Central memory CD8-positive, alpha-beta T cell (primary cell): Measurements from ENCODE around the gene BIN1.

Experiments used
- ATAC-seq: fragments of 150-1000 bp; cut with Tn5 transposase; replicated peaks from 2 replicates; pipeline ENCODE4 v1.10.0; 2022; ENCODE audit warnings: mild to moderate bottlenecking, moderate FRiP score, moderate number of reproducible peaks; ENCODE audit not compliant: poor library complexity, severe bottlenecking; ENCODE audit errors: extremely low read depth
- DNase-seq, 2 donors: peaks; one replicate each; pipeline ENCODE4 v3.0.0; 2021; ENCODE audit warnings: low spot score in 2 of 2
- H3K27ac Mint-ChIP-seq: one replicate; pipeline ENCODE4 v1.8.0; 2022; ENCODE audit warnings: low read depth, mild to moderate bottlenecking, moderate library complexity, mixed read lengths
- H3K27me3 Mint-ChIP-seq: one replicate; pipeline ENCODE4 v1.8.0; 2022; ENCODE audit warnings: mixed read lengths
- H3K36me3 Mint-ChIP-seq: one replicate; pipeline ENCODE4 v1.8.0; 2022; ENCODE audit warnings: mild to moderate bottlenecking, moderate library complexity, mixed read lengths; ENCODE audit not compliant: insufficient read depth
- H3K4me1 Mint-ChIP-seq: one replicate; pipeline ENCODE4 v1.8.0; 2022; ENCODE audit warnings: mixed read lengths
- H3K4me3 Mint-ChIP-seq: one replicate; pipeline ENCODE4 v1.8.0; 2022; ENCODE audit warnings: mild to moderate bottlenecking, moderate library complexity, mixed read lengths
- H3K9me3 Mint-ChIP-seq: one replicate; pipeline ENCODE4 v1.8.0; 2022; ENCODE audit warnings: mixed read lengths

BIN1 gene

GRCh38 chr2:127071901-127072328, 35.0 kb downstream of the BIN1 start:
- DNase-seq = no peak
- Mint-ChIP-seq H3K4me3 (no peak overlapping the region), H3K9me3 (no peaks in the 10 kb centered on the region), H3K27me3 (no peaks in the 10 kb centered on the region), H3K27ac (peak overlapping the region; percentile 19), H3K36me3 (peaks cover 33% of the 10 kb centered on the region), H3K4me1 (peaks cover 60% of the 10 kb centered on the region)
- no peak for ATAC-seq

GRCh38 chr2:127070221-127070620, 36.7 kb downstream of the BIN1 start:
- DNase-seq (no peak), ATAC-seq (no peak)
- Mint-ChIP-seq H3K4me1 (peaks cover 62% of the 10 kb centered on the region), H3K36me3 (peaks cover 31% of the 10 kb centered on the region), H3K9me3 (no peaks in the 10 kb centered on the region), H3K27ac (no peak overlapping the region), H3K4me3 (no peak overlapping the region), H3K27me3 (no peaks in the 10 kb centered on the region)

- Mint-ChIP-seq H3K4me1 (peaks cover 63% of the 10 kb centered on the region), H3K9me3 (no peaks in the 10 kb centered on the region), H3K4me3 (no peak overlapping the region), H3K27me3 (no peaks in the 10 kb centered on the region), H3K36me3 (peaks cover 31% of the 10 kb centered on the region), H3K27ac (peak overlapping the region; percentile 35)
- no peak for ATAC-seq
- no peak for DNase-seq
These were observed 37.4 kb downstream of the BIN1 start for GRCh38 chr2:127069536-127069935.

GRCh38 chr2:127069003-127069402, 38.0 kb downstream of the BIN1 start:
- H3K4me1 Mint-ChIP-seq = peaks cover 58% of the 10 kb centered on the region

GRCh38 chr2:127068351-127068741, 38.6 kb downstream of the BIN1 start:
- no peaks in the 10 kb centered on the region for H3K9me3 Mint-ChIP-seq
- no peaks in the 10 kb centered on the region for H3K27me3 Mint-ChIP-seq
- ATAC-seq (no peak), DNase-seq (no peak)
- peaks cover 33% of the 10 kb centered on the region for H3K36me3 Mint-ChIP-seq
- H3K27ac Mint-ChIP-seq = peak overlapping the region; percentile 74
- H3K4me3 Mint-ChIP-seq = no peak overlapping the region
- peaks cover 56% of the 10 kb centered on the region for H3K4me1 Mint-ChIP-seq

More at GRCh38 chr2:127069003-127069402, 38.0 kb downstream of the BIN1 start:
- no peak for ATAC-seq
- H3K27ac Mint-ChIP-seq = peak overlapping the region; percentile 35
- no peak for DNase-seq
- H3K27me3 Mint-ChIP-seq = no peaks in the 10 kb centered on the region
- H3K36me3 Mint-ChIP-seq = peaks cover 31% of the 10 kb centered on the region
- H3K4me3 Mint-ChIP-seq = no peak overlapping the region
- no peaks in the 10 kb centered on the region for H3K9me3 Mint-ChIP-seq

GRCh38 chr2:127067620-127068350, 39.2 kb downstream of the BIN1 start:
- H3K4me1 Mint-ChIP-seq = peaks cover 56% of the 10 kb centered on the region
- H3K36me3 Mint-ChIP-seq = peaks cover 34% of the 10 kb centered on the region
- H3K4me3 Mint-ChIP-seq = no peak overlapping the region
- no peaks in the 10 kb centered on the region for H3K9me3 Mint-ChIP-seq
- ATAC-seq (peak; percentile 59), DNase-seq (peak; percentile 54 to 58)
- H3K27me3 Mint-ChIP-seq = no peaks in the 10 kb centered on the region
- peak overlapping the region; percentile 74 for H3K27ac Mint-ChIP-seq

DNA sequence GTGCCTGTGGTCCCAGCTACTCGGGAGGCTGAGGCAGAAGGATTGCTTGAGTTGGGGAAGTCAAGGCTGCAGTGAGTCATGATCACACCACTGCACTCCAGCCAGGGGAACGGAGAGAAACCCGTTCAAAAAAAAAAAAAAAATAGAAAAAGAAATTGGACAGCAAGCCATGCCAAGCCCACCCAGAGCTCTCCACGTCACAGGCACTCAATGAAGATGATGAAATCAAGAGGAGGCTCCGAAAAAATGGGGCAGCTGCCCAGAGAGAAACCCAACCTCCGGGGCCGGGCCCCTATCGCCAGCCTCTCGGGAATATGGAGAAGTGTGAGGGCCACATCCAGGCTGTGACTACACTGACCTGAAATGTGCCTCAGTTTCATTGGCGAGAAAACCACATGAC, 40.0 kb downstream of the BIN1 start:
- Mint-ChIP-seq H3K36me3 (peaks cover 32% of the 10 kb centered on the region), H3K27ac (peak overlapping the region; percentile 75)
- no peak for DNase-seq

GRCh38 chr2:127065940-127066318, 41.0 kb downstream of the BIN1 start:
- Mint-ChIP-seq H3K9me3 (no peaks in the 10 kb centered on the region), H3K36me3 (peaks cover 31% of the 10 kb centered on the region), H3K4me3 (no peak overlapping the region), H3K4me1 (peaks cover 41% of the 10 kb centered on the region), H3K27me3 (no peaks in the 10 kb centered on the region), H3K27ac (peak overlapping the region; percentile 75)
- no peak for ATAC-seq
- no peak for DNase-seq

More for the DNA sequence above, 40.0 kb downstream of the BIN1 start:
- Mint-ChIP-seq H3K4me1 (peaks cover 49% of the 10 kb centered on the region), H3K9me3 (no peaks in the 10 kb centered on the region), H3K27me3 (no peaks in the 10 kb centered on the region), H3K4me3 (no peak overlapping the region)
- no peak for ATAC-seq

- ATAC-seq (no peak), DNase-seq (no peak)
- Mint-ChIP-seq H3K9me3 (no peaks in the 10 kb centered on the region), H3K27ac (peak overlapping the region; percentile 44), H3K36me3 (peaks cover 27% of the 10 kb centered on the region), H3K4me3 (no peak overlapping the region), H3K27me3 (no peaks in the 10 kb centered on the region), H3K4me1 (peaks cover 36% of the 10 kb centered on the region)
These were observed 41.5 kb downstream of the BIN1 start for GRCh38 chr2:127065299-127065939.

DNA sequence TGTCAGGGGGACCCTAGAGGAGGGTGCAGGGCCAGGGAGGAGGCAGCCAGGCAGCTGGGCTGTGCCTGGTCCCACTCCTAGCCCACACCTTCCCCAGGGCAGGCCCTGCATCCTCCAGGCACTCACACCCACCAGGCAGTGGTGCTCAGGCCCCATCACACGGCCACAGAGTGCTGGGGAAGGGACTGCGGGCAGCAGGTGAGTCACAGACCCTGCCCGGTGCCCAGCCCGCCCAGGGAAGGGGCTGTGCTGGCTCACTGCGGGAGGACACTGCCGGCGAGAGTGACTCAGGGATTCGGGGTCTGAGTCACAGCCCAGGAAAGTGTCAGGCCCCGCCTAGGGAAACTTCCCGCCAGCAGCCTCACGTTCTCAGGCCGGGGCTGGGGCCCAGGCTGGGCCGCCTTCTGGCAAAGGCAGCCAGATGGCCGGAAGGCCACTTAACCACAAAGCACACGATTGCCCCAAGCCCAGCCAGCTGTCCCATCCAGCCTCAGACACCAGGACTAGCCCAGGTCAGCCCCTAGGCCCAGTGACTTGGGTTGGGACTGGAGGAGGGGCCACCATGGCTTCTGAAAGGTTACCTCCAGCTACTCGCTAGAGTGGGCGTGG, 42.2 kb downstream of the BIN1 start:
- ATAC-seq (peak; percentile 55), DNase-seq (no peak)
- no peak overlapping the region for H3K4me3 Mint-ChIP-seq
- no peaks in the 10 kb centered on the region for H3K27me3 Mint-ChIP-seq
- H3K27ac Mint-ChIP-seq = peak overlapping the region; percentile 44
- no peaks in the 10 kb centered on the region for H3K9me3 Mint-ChIP-seq
- H3K36me3 Mint-ChIP-seq = peaks cover 23% of the 10 kb centered on the region
- H3K4me1 Mint-ChIP-seq = peaks cover 30% of the 10 kb centered on the region

GRCh38 chr2:127063701-127064590, 43.0 kb downstream of the BIN1 start:
- Mint-ChIP-seq H3K36me3 (peaks cover 20% of the 10 kb centered on the region), H3K27me3 (no peaks in the 10 kb centered on the region), H3K27ac (peak overlapping the region; percentile 44), H3K4me1 (peaks cover 22% of the 10 kb centered on the region), H3K9me3 (no peaks in the 10 kb centered on the region), H3K4me3 (no peak overlapping the region)
- no peak for ATAC-seq
- no peak for DNase-seq
